Upper lobe of right lung (tissue), 1 donor: ENCODE measurements around the gene CTDSP2. TPM values are rescaled to one million over a fixed set of nuclear protein-coding genes. Genes with fewer than 3 reads are reported as not detected.

Experiments
- ATAC-seq: fragments of 200-7000 bp; cut with Tn5 transposase; one replicate; pipeline ENCODE4 v1.9.1; 2020; ENCODE audit warnings: mild to moderate bottlenecking, moderate library complexity
- DNase-seq: peaks from one replicate; pipeline ENCODE4 v3.0.0-alpha.2; 2020
- H3K27ac ChIP-seq: fragments of 200-600 bp; one replicate; pipeline ENCODE4 v1.8.0; 2022
- H3K27me3 ChIP-seq: fragments of 200-600 bp; one replicate; pipeline ENCODE4 v1.8.0; 2022; ENCODE audit warnings: mild to moderate bottlenecking
- H3K36me3 ChIP-seq: fragments of 200-600 bp; one replicate; pipeline ENCODE4 v1.8.0; 2022
- H3K4me1 ChIP-seq: fragments of 200-600 bp; one replicate; pipeline ENCODE4 v1.8.0; 2022
- H3K4me3 ChIP-seq: fragments of 200-600 bp; one replicate; pipeline ENCODE4 v1.8.0; 2022; ENCODE audit warnings: mild to moderate bottlenecking
- H3K9me3 ChIP-seq: fragments of 200-600 bp; one replicate; pipeline ENCODE4 v1.8.0; 2022
- CTCF ChIP-seq: fragments of 200-600 bp; IDR thresholded peaks from one replicate; pipeline ENCODE4 v1.8.0; 2022; ENCODE audit warnings: antibody characterized with exemption
- intact Hi-C: fragments of 100-400 bp; cut with DNase I; formaldehyde crosslinking; loops from one replicate; pipeline ENCODE4 v1.11.0; 2022
- total RNA-seq: library from RNA; stranded (reverse); fragmentation: NEBNext Ultra II Directional; extraction: Animal tissue kit (Norgen Biotek cat#: 25700); gene quantifications from one replicate; pipeline ENCODE4 v1.2.1, GENCODE V29; 2021
- donor health status: DM: no; HTN: yes; CAD: no; lungs with severe emphysema.

CTDSP2 gene
- total RNA-seq, 1 donor from 2014 or later, result 217 TPM

DNA sequence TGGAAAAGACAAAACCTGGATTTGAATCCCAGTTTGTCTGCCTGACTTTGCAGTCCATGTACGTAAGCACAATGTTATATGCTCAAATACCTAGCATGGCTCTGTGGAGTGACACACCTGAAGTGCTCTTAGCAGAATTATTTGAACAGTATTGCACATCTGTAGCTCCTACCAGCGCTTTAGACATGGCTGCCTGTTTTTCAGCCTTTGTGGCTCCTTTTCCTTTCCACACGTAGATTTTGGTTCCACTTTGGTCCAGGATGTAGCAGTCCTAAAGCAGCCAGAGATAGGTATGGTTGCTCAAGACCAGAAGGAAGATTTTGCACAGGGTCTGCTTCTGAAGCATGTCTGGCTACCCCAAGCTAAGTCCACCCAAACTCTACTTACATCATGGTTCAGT lies 37.1 kb downstream of the CTDSP2 start:
- H3K9me3 ChIP-seq, result no peaks in the 10 kb centered on the region
- intact Hi-C loops, result no loop called here
- no peak for DNase-seq
- TF ChIP-seq CTCF, result no peak
- H3K27ac ChIP-seq, result no peak overlapping the region
- no peaks in the 10 kb centered on the region for H3K4me1 ChIP-seq
- peaks cover 77% of the 10 kb centered on the region for H3K36me3 ChIP-seq
- no peaks in the 10 kb centered on the region for H3K27me3 ChIP-seq
- ATAC-seq, result no peak
- H3K4me3 ChIP-seq, result no peak overlapping the region

GRCh38 chr12:57808351-57808750 lies 38.2 kb downstream of the CTDSP2 start:
- no peaks in the 10 kb centered on the region for H3K9me3 ChIP-seq
- ATAC-seq (no peak), DNase-seq (no peak)
- H3K27ac ChIP-seq, result no peak overlapping the region
- H3K27me3 ChIP-seq, result no peaks in the 10 kb centered on the region
- H3K4me3 ChIP-seq, result no peak overlapping the region
- no peaks in the 10 kb centered on the region for H3K4me1 ChIP-seq
- intact Hi-C loops, result no loop called here
- H3K36me3 ChIP-seq, result peaks cover 86% of the 10 kb centered on the region
- TF ChIP-seq CTCF, result no peak

GRCh38 chr12:57807285-57807684 lies 39.2 kb downstream of the CTDSP2 start:
- DNase-seq (no peak), ATAC-seq (no peak)
- no peaks in the 10 kb centered on the region for H3K27me3 ChIP-seq
- intact Hi-C loops, result no loop called here
- no peak for TF ChIP-seq CTCF
- no peaks in the 10 kb centered on the region for H3K9me3 ChIP-seq
- no peaks in the 10 kb centered on the region for H3K4me1 ChIP-seq
- H3K4me3 ChIP-seq, result no peak overlapping the region
- H3K36me3 ChIP-seq, result peaks cover 85% of the 10 kb centered on the region
- H3K27ac ChIP-seq, result no peak overlapping the region

GRCh38 chr12:57806677-57807076 lies 39.9 kb downstream of the CTDSP2 start:
- no peaks in the 10 kb centered on the region for H3K9me3 ChIP-seq
- TF ChIP-seq CTCF, result no peak
- H3K4me1 ChIP-seq, result no peaks in the 10 kb centered on the region
- peaks cover 91% of the 10 kb centered on the region for H3K36me3 ChIP-seq
- DNase-seq (no peak), ATAC-seq (no peak)
- H3K27me3 ChIP-seq, result no peaks in the 10 kb centered on the region
- H3K4me3 ChIP-seq, result no peak overlapping the region
- H3K27ac ChIP-seq, result no peak overlapping the region
- intact Hi-C loops, result no loop called here

DNA sequence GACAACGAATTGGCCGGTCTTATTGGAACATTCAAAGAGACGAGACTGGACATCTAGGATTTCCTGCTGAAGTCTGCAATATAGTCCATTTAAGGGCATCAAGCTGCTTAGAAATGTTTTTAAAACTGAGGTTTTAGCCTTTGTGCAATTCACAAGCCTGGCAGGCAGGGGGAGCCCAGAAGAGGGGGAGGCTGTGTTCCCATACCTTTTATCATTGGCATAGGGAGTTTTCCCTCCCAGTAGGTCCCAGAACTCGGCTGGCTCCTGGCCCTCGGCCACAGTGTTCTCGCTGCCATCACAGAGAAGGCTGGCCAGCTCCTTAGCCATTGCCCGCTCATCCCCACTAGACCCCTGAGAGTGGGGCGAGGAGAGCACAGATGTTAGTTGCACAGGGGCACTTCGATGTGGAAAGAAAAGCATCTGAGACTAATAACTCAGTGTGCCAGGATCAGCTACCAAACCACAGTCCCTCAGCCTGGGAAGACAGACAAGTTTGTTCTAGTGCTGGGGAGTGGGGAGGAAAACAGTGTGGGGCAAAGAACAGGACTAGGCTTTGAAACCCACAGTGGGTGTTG lies 43.1 kb downstream of the CTDSP2 start:
- Histone ChIP-seq H3K9me3 (no peaks in the 10 kb centered on the region), H3K27me3 (no peaks in the 10 kb centered on the region), H3K36me3 (peaks cover 92% of the 10 kb centered on the region), H3K4me1 (peaks cover under 1% of the 10 kb centered on the region), H3K4me3 (no peak overlapping the region), H3K27ac (peak overlapping the region; percentile 32)
- ATAC-seq, result peak; percentile 85
- DNase-seq, result peak; percentile 72
- intact Hi-C loops, result no loop called here
- peak; percentile 77 for TF ChIP-seq CTCF

- Histone ChIP-seq H3K27ac (no peak overlapping the region), H3K36me3 (peaks cover 92% of the 10 kb centered on the region), H3K27me3 (no peaks in the 10 kb centered on the region), H3K4me3 (no peak overlapping the region), H3K9me3 (no peaks in the 10 kb centered on the region), H3K4me1 (peaks cover 6% of the 10 kb centered on the region)
- intact Hi-C loops, result no loop called here
- DNase-seq (no peak), ATAC-seq (no peak)
- no peak for TF ChIP-seq CTCF
Measured at GRCh38 chr12:57802607-57803006, 43.9 kb downstream of the CTDSP2 start.
